PFSK-1 (cell line): Measurements from ENCODE around the gene DKK2.

Experiments used
- POLR2AphosphoS5 ChIP-seq: IDR thresholded peaks from 2 replicates; pipeline ENCODE4 v1.6.1; 2012; ENCODE audit warnings: low read depth, mild to moderate bottlenecking, control low read depth, low read length, moderate library complexity
- REST ChIP-seq, 2 experiments: IDR thresholded peaks; 2 replicates each; pipeline versions ENCODE4 v1.6.1 to v1.8.0; 2011 to 2012; ENCODE audit warnings: low read depth in 2 of 2, low read length in 2 of 2, control low read depth in 1 of 2, inconsistent platforms in 1 of 2, mild to moderate bottlenecking in 1 of 2, moderate library complexity in 1 of 2; ENCODE audit not compliant: insufficient read depth in 1 of 2
- SIN3A ChIP-seq: IDR thresholded peaks from 2 replicates; pipeline ENCODE4 v1.6.1; 2012; ENCODE audit warnings: mild to moderate bottlenecking, low read length, moderate library complexity, borderline replicate concordance; ENCODE audit not compliant: insufficient read depth

- no peak for TF ChIP-seq REST (IDR thresholded peaks at IDR 0.05; ENCODE audit: insufficient read depth in 1 of 2, low read depth in 2 of 2, low read length in 2 of 2)
- no peak for TF ChIP-seq POLR2AphosphoS5
- TF ChIP-seq SIN3A = no peak
These were observed 82.9 kb downstream of the DKK2 start for GRCh38 chr4:106953036-106953705.
